Karpas-422 (cell line): ENCODE data around the gene CKAP2L. TPM values are rescaled to one million over a fixed set of nuclear protein-coding genes. Genes with fewer than 3 reads are reported as not detected.

Source experiments
- DNase-seq: peaks from one replicate; pipeline ENCODE4 v3.0.0-alpha.2; 2015
- H2AFZ ChIP-seq: fragments of 200-600 bp; sonication (generic); 2 replicates; pipeline ENCODE4 v1.6.1; 2014; ENCODE audit warnings: antibody characterized with exemption, low read length, mixed read lengths
- H3K27ac ChIP-seq: fragments of 200-600 bp; sonication (generic); 2 replicates; pipeline ENCODE4 v1.5.1; 2014; ENCODE audit warnings: mild to moderate bottlenecking, low read length, moderate library complexity
- H3K27me3 ChIP-seq: fragments of 200-600 bp; sonication (generic); 2 replicates; pipeline ENCODE4 v1.6.1; 2014; ENCODE audit warnings: low read length, mixed read lengths
- H3K36me3 ChIP-seq: fragments of 200-600 bp; sonication (generic); 2 replicates; pipeline ENCODE4 v1.6.1; 2014; ENCODE audit warnings: low read length, mixed read lengths; ENCODE audit not compliant: insufficient read depth
- H3K4me1 ChIP-seq: fragments of 200-600 bp; sonication (generic); 2 replicates; pipeline ENCODE4 v1.6.1; 2014; ENCODE audit warnings: mild to moderate bottlenecking, low read length, mixed read lengths
- H3K4me2 ChIP-seq: fragments of 200-600 bp; sonication (generic); 2 replicates; pipeline ENCODE4 v1.6.1; 2014; ENCODE audit warnings: low read length, low read depth, mild to moderate bottlenecking; ENCODE audit not compliant: poor library complexity, severe bottlenecking
- H3K4me3 ChIP-seq: fragments of 200-600 bp; sonication (generic); 2 replicates; pipeline ENCODE4 v1.5.1; 2014; ENCODE audit warnings: mild to moderate bottlenecking, antibody characterized with exemption, low read length, mixed read lengths
- H3K79me2 ChIP-seq: fragments of 200-600 bp; sonication (generic); 2 replicates; pipeline ENCODE4 v1.6.1; 2014; ENCODE audit warnings: mild to moderate bottlenecking, low read length, mixed read lengths
- H3K9ac ChIP-seq: fragments of 200-600 bp; sonication (generic); 2 replicates; pipeline ENCODE4 v1.6.0; 2014; ENCODE audit warnings: low read length
- H3K9me2 ChIP-seq: fragments of 200-600 bp; sonication (generic), shearing (Covaris generic); replicated peaks from 2 replicates; pipeline ENCODE4 v1.6.0; 2014; ENCODE audit warnings: mild to moderate bottlenecking, low read length, moderate library complexity; ENCODE audit not compliant: insufficient read depth
- H3K9me3 ChIP-seq: fragments of 300-700, 200-600 bp; sonication (generic); 2 replicates; pipeline ENCODE4 v1.6.1; 2014; ENCODE audit warnings: low read length, mixed read lengths
- H4K20me1 ChIP-seq: fragments of 200-600 bp; sonication (generic); 2 replicates; pipeline ENCODE4 v1.6.1; 2014; ENCODE audit warnings: mild to moderate bottlenecking, antibody characterized with exemption, low read length, low read depth; ENCODE audit not compliant: insufficient read depth
- total RNA-seq: library from RNA; depleted of rRNA; stranded (reverse); fragments of >200 nt; shearing (Covaris generic); gene quantifications from 2 replicates; pipeline ENCODE4 v1.2.3, GENCODE V29; 2014; ENCODE audit warnings: low replicate concordance

Gene CKAP2L
- total RNA-seq, 1 experiment from 2014 or later: 17.0 TPM

DNA sequence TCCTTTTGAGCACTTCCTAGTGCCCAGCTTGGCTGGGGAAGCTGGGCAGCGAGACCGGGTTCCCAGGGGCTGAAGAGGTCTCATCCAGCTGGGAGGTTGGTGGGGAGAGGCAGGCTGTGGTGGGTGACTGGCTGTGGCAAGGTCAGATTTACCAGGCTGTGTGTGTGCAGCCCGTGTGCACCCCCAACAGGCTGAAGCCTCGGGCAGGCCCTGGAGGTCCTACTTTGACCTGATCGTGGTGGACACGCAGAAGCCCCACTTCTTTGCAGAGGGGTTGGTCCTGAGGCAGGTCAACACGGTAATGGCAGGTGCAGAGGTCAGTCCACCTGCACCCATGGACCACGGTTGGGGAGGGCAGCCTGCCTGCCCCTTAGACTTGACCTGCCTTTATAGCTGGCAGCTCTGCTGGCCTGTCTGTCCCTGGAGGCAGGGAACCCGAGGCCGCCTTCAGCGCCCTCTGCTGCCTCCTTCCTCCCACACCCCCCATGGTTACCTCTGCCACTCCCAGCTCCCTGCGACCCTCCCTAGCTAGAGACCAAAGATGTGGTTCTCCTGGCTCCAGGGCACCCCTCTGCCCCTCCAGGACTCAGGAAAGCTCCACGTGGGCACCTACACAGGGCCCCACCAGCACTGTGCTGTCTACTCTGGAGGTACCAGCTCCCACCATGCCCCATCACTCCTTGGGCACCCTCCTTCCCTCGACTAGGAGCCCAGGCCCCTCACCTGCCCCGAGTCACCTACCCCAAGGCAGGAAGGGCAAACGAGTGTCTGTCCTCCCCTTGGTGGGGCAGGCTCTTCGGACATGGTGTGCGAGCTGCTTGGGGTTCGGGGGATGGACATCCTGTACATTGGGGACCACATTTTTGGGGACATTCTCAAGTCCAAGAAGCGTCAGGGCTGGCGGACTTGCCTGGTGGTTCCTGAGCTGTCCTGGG, 39.6 kb downstream of the CKAP2L start:
- H3K27ac ChIP-seq: no peak overlapping the region

DNA sequence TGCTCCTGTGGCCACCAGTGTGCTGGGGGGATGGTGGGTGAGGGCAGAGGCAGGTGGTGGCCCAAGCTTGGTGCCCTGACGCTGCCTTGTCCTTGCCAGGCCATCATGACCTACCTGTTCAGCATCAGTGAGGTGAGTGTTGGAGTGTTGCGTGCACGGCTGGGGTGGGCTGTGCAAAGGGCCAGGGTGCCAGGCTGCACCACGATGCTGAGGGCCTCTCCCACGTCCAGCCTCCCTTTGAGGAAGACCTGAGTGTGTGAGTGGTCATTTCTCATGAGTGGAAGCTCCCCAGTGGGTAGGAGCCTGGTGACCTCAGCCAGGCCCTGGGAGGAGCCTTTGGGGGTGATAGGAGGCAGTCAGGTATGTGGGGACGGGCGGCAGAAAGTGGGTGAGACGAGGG, 40.4 kb downstream of the CKAP2L start:
- Histone ChIP-seq H2AFZ (no peak overlapping the region), H3K4me1 (peaks cover 8% of the 10 kb centered on the region), H3K79me2 (no peaks in the 10 kb centered on the region), H3K4me2 (no peak overlapping the region), H3K36me3 (no peaks in the 10 kb centered on the region), H3K4me3 (no peak overlapping the region), H3K27ac (no peak overlapping the region), H4K20me1 (no peaks in the 10 kb centered on the region), H3K9me3 (no peaks in the 10 kb centered on the region), H3K9me2 (no peaks in the 10 kb centered on the region), H3K9ac (no peak overlapping the region), H3K27me3 (no peaks in the 10 kb centered on the region)
- DNase-seq: no peak

More for the DNA sequence above, 39.6 kb downstream of the CKAP2L start:
- DNase-seq: peak; percentile 51
- Histone ChIP-seq H3K4me2 (no peak overlapping the region), H3K9me3 (no peaks in the 10 kb centered on the region), H3K79me2 (no peaks in the 10 kb centered on the region), H3K9ac (no peak overlapping the region), H3K9me2 (no peaks in the 10 kb centered on the region), H3K4me3 (no peak overlapping the region), H3K27me3 (no peaks in the 10 kb centered on the region), H3K36me3 (no peaks in the 10 kb centered on the region), H3K4me1 (peaks cover 8% of the 10 kb centered on the region), H2AFZ (no peak overlapping the region), H4K20me1 (no peaks in the 10 kb centered on the region)

DNA sequence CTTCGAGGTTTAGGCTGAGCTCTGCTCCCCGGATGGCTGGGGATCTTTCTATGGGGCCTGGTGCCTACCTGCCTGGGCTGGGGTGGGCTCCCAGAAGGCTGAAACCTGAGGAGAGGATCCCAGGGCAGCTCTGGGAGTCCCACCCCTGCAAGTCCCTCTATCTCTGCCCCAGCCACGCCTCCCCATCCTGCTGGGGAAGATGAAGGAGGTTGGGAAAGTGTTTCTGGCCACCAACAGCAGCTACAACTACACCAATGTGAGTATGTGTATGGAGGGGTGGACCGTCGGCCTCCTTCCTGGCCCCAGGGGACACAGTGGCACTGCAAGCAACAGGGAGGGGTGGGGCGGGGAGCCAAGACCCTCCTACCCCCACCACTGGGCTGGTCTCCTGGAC, 40.9 kb downstream of the CKAP2L start:
- Histone ChIP-seq H3K9me2 (no peaks in the 10 kb centered on the region), H3K27me3 (no peaks in the 10 kb centered on the region), H3K9ac (no peak overlapping the region), H4K20me1 (no peaks in the 10 kb centered on the region), H2AFZ (no peak overlapping the region), H3K4me1 (peaks cover 8% of the 10 kb centered on the region), H3K4me2 (no peak overlapping the region), H3K27ac (no peak overlapping the region), H3K36me3 (no peaks in the 10 kb centered on the region), H3K79me2 (no peaks in the 10 kb centered on the region), H3K9me3 (no peaks in the 10 kb centered on the region), H3K4me3 (no peak overlapping the region)
- no peak for DNase-seq

DNA sequence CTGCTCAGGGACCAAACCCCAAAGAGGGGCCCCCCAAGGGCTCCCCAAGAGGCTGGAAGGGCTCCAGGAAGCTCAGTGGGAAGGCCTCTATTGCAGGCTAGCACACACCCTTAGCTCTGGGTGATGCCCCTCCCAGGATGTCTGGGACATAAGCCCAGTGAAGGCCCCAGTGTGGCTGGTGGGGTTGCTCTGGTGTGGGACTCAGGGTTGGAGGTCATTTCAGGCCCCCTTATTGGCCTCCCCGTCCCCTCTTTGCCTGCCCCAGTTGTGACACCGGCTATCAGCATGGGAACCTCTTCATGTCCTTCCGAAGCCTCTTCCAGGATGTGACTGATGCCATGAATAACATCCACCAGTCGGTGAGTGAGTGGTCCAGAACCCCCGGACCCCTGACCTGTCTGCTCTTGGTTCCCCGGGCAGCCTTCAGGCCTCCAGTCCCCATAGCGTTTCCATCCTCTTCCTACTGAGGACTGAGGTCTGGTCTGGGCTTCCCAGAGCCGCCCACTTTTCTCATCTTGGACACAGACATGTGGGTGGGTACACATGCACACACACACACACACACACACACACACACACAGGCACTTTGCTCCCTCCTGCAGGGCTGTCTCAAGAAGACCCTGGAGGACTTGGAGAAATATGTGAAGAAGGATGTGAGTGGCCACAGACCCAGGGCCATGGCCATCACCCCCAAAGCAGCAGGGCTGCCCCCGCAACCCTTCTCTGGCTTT, 41.4 kb downstream of the CKAP2L start:
- Histone ChIP-seq H3K36me3 (no peaks in the 10 kb centered on the region), H3K4me2 (no peak overlapping the region), H2AFZ (no peak overlapping the region), H3K9me2 (no peaks in the 10 kb centered on the region), H3K9me3 (no peaks in the 10 kb centered on the region), H3K27ac (no peak overlapping the region), H4K20me1 (no peaks in the 10 kb centered on the region), H3K79me2 (no peaks in the 10 kb centered on the region), H3K4me1 (peaks cover 8% of the 10 kb centered on the region), H3K27me3 (no peaks in the 10 kb centered on the region), H3K9ac (no peak overlapping the region), H3K4me3 (no peak overlapping the region)
- no peak for DNase-seq

DNA sequence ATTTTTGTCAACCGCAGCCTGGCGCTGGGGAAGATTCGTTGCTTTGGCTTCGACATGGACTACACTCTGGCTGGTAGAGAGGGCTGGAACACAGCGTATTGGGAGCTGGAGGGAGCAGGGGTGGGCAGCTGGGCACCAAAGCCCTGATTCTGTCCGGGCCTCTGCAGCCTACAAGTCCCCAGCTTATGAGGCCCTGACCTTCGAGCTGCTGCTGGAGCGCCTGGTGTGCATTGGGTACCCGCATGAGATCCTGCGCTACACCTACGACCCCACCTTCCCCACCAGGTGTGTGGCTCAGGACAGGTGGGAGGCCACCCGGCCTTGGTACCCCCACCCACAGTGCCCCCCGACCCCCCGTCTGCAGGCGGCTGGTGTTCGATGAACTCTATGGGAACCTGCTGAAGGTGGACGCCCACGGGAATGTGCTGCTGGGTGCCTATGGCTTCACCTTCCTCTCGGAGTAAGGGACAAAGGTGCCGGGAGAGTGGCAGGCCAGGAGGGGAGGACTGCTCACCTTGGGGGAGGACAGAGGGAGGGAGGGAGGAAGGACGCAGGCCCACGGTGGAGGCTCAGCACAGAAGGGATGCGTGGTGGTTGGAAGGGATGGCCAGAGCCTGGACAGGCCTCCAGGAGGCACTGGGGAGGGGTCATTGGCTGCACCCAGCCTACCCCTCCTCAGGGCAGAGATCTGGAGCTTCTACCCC, 42.4 kb downstream of the CKAP2L start:
- H3K9me2 ChIP-seq: no peaks in the 10 kb centered on the region
- H3K4me1 ChIP-seq: peaks cover 8% of the 10 kb centered on the region
- H3K9me3 ChIP-seq: no peaks in the 10 kb centered on the region
- no peak overlapping the region for H2AFZ ChIP-seq
- H3K9ac ChIP-seq: no peak overlapping the region
- no peaks in the 10 kb centered on the region for H3K27me3 ChIP-seq
- no peaks in the 10 kb centered on the region for H4K20me1 ChIP-seq
- H3K36me3 ChIP-seq: no peaks in the 10 kb centered on the region
- DNase-seq: no peak
- H3K4me2 ChIP-seq: no peak overlapping the region
- H3K4me3 ChIP-seq: no peak overlapping the region
- H3K27ac ChIP-seq: no peak overlapping the region
- H3K79me2 ChIP-seq: no peaks in the 10 kb centered on the region

DNA sequence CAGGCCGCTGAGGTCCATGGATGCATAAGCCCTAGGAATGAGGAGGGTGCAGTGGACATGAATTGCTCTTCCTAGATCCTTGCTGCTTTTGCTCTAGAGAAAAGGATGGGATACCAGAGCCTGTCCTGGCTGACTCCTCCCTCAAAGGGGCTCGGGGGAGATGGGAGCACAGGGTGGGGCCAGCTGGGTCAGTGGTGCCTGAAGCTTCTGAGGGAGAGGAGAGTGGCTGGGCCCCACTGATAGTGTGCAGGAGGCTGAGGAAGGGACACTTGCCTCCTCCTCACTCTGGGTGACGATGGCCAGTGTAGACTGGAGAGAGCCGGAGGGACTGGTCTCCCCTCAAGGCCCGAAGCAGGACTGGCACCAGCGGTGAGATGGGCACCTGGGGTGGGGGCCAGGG, 43.6 kb downstream of the CKAP2L start, which contains the start of gene NT5DC4:
Gene NT5DC4, plus strand, starts transcription at position 236 of the 400 bp plus-strand sequence. Its CDS starts 60 bp downstream, at position 296.
- Histone ChIP-seq H3K4me2 (no peak within 1 kb of the TSS), H3K9me3 (no peaks in the 10 kb centered on the region), H3K9me2 (no peaks in the 10 kb centered on the region), H3K27me3 (no peaks in the 10 kb centered on the region), H3K79me2 (no peaks in the 10 kb centered on the region), H3K4me1 (no peaks in the 10 kb centered on the region), H2AFZ (no peak within 1 kb of the TSS), H3K4me3 (no peak within 1 kb of the TSS), H4K20me1 (no peaks in the 10 kb centered on the region), H3K27ac (no peak within 1 kb of the TSS), H3K9ac (no peak within 1 kb of the TSS), H3K36me3 (no peaks in the 10 kb centered on the region)
- DNase-seq: no peak

DNA sequence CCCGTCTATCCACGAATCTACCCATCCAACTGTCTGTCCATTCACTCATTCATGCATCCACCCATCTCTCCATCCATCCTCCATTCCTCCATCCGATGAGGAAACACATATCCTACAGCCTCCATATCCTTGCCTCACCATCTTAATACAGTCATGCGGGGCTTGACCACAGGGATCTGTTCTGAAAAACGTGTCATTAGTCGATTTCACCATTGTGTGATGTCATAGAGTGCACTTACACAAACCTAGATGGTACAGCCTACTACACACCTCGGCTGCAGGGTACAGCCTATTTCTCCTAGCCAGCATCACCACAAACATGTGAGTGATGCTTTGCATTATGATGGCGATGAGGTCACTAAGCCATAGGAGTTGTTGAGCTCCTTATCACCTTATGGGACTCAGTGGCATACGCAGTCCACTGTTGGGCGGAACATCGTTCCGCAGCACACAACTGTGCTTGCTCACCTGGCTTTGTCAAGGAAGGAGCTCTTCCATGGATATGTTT, 45.5 kb downstream of the CKAP2L start:
- Histone ChIP-seq H3K9me2 (no peaks in the 10 kb centered on the region), H3K4me3 (no peak overlapping the region), H3K4me1 (no peaks in the 10 kb centered on the region), H3K79me2 (no peaks in the 10 kb centered on the region), H3K36me3 (no peaks in the 10 kb centered on the region), H4K20me1 (no peaks in the 10 kb centered on the region), H3K4me2 (no peak overlapping the region), H3K9me3 (no peaks in the 10 kb centered on the region), H3K27ac (no peak overlapping the region), H2AFZ (no peak overlapping the region), H3K27me3 (no peaks in the 10 kb centered on the region), H3K9ac (no peak overlapping the region)
- DNase-seq: no peak
